ENCODE results near the gene KIF26B.
"Not testable (repeated sequence)": the region's sequence is repeated elsewhere in the genome, so short reads cannot be mapped to it uniquely, and the experiment has no call there.

Gene KIF26B

GRCh38 chr1:245396615-245397014 is 241.8 kb downstream of the KIF26B start:
- no peak for DNase-seq

- DNase-seq, result no peak
Observed at GRCh38 chr1:245397771-245398170, 243.0 kb downstream of the KIF26B start.

- no peak for DNase-seq
Observed at GRCh38 chr1:245398180-245398579, 243.4 kb downstream of the KIF26B start.

GRCh38 chr1:245401881-245402587 is 247.2 kb downstream of the KIF26B start:
- DNase-seq, result no peak

- not testable (repeated sequence) for DNase-seq
Observed at GRCh38 chr1:245402998-245403397, 248.2 kb downstream of the KIF26B start.

GRCh38 chr1:245404527-245404926 is 249.7 kb downstream of the KIF26B start:
- DNase-seq, result no peak

- DNase-seq, result no peak
Observed at GRCh38 chr1:245404952-245405351, 250.2 kb downstream of the KIF26B start.

- DNase-seq, result no peak
Observed at GRCh38 chr1:245406426-245406825, 251.6 kb downstream of the KIF26B start.

- no peak for DNase-seq
Observed at GRCh38 chr1:245407983-245408382, 253.2 kb downstream of the KIF26B start.

- no peak for DNase-seq
Observed at GRCh38 chr1:245409341-245410195, 254.8 kb downstream of the KIF26B start.

GRCh38 chr1:245411245-245412036 is 256.7 kb downstream of the KIF26B start:
- DNase-seq, result no peak

GRCh38 chr1:245412306-245412705 is 257.5 kb downstream of the KIF26B start:
- DNase-seq, result no peak

GRCh38 chr1:245416781-245417180 is 262.0 kb downstream of the KIF26B start:
- no peak for DNase-seq

- DNase-seq, result no peak
Observed at GRCh38 chr1:245418077-245418476, 263.3 kb downstream of the KIF26B start.

GRCh38 chr1:245419461-245419978 is 264.7 kb downstream of the KIF26B start:
- DNase-seq, result no peak

- no peak for DNase-seq
Observed at GRCh38 chr1:245419989-245420388, 265.2 kb downstream of the KIF26B start.

- DNase-seq, result no peak
Observed at GRCh38 chr1:245420926-245421325, 266.1 kb downstream of the KIF26B start.

GRCh38 chr1:245428681-245429080 is 273.9 kb downstream of the KIF26B start:
- no peak for DNase-seq

GRCh38 chr1:245431706-245432105 is 276.9 kb downstream of the KIF26B start:
- no peak for DNase-seq

GRCh38 chr1:245432228-245432875 is 277.6 kb downstream of the KIF26B start:
- DNase-seq, result no peak

GRCh38 chr1:245433561-245433960 is 278.8 kb downstream of the KIF26B start:
- no peak for DNase-seq

- DNase-seq, result no peak
Observed at GRCh38 chr1:245434280-245434679, 279.5 kb downstream of the KIF26B start.

GRCh38 chr1:245436407-245436806 is 281.6 kb downstream of the KIF26B start:
- no peak for DNase-seq

Data from activated effector memory CD4-positive, alpha-beta T cell treated with Interleukin-2 at 50 U/mL for 16 hours (primary cell).